DOHH2 (cell line): ENCODE measurements around the gene CNTNAP2.

Experiments
- H3F3A ChIP-seq: fragments of 200-600 bp; sonication (generic), shearing (Covaris generic); 2 replicates; pipeline ENCODE4 v1.6.0; 2016; ENCODE audit warnings: antibody characterized with exemption, mild to moderate bottlenecking; ENCODE audit not compliant: control insufficient read depth, insufficient read depth
- H3K27ac ChIP-seq: fragments of 200-600 bp; sonication (generic); 2 replicates; pipeline ENCODE4 v1.5.1; 2014; ENCODE audit warnings: low read depth, mild to moderate bottlenecking, low read length, moderate library complexity
- H3K27me3 ChIP-seq: fragments of 200-600 bp; sonication (generic); 2 replicates; pipeline ENCODE4 v1.6.1; 2014; ENCODE audit warnings: mild to moderate bottlenecking, low read length, mixed read lengths; ENCODE audit not compliant: control insufficient read depth
- H3K36me3 ChIP-seq: fragments of 200-600 bp; sonication (generic); 2 replicates; pipeline ENCODE4 v1.6.1; 2014; ENCODE audit warnings: mild to moderate bottlenecking, low read length, moderate library complexity, mixed read lengths; ENCODE audit not compliant: control insufficient read depth
- H3K4me1 ChIP-seq: fragments of 200-600 bp; sonication (generic); 2 replicates; pipeline ENCODE4 v1.6.1; 2014; ENCODE audit warnings: mild to moderate bottlenecking, low read length, mixed read lengths; ENCODE audit not compliant: control insufficient read depth
- H3K4me2 ChIP-seq: fragments of 200-600 bp; sonication (generic); 2 replicates; pipeline ENCODE4 v1.6.0; 2014; ENCODE audit warnings: mild to moderate bottlenecking, low read length, moderate library complexity
- H3K4me3 ChIP-seq: fragments of 200-600 bp; sonication (generic); 2 replicates; pipeline ENCODE4 v1.5.1; 2014; ENCODE audit warnings: mild to moderate bottlenecking, low read length, mixed read lengths
- H3K79me2 ChIP-seq: fragments of 200-600 bp; sonication (generic); 2 replicates; pipeline ENCODE4 v1.6.1; 2014; ENCODE audit warnings: mild to moderate bottlenecking, low read length, mixed read lengths; ENCODE audit not compliant: control insufficient read depth
- H3K9me2 ChIP-seq: fragments of 200-600 bp; sonication (generic); replicated peaks from 2 replicates; pipeline ENCODE4 v1.6.1; 2014; ENCODE audit warnings: mild to moderate bottlenecking, low read length, mixed read lengths; ENCODE audit not compliant: control insufficient read depth
- H3K9me3 ChIP-seq: fragments of 200-600 bp; sonication (generic); 2 replicates; pipeline ENCODE4 v1.6.1; 2014; ENCODE audit warnings: antibody characterized with exemption, low read length, mixed read lengths; ENCODE audit not compliant: control insufficient read depth, insufficient read depth
- H4K20me1 ChIP-seq: fragments of 200-600 bp; sonication (generic); 2 replicates; pipeline ENCODE4 v1.6.0; 2014; ENCODE audit warnings: low read depth, mild to moderate bottlenecking, antibody characterized with exemption, low read length, moderate library complexity; ENCODE audit not compliant: control insufficient read depth, insufficient read depth
- EZH2phosphoT487 ChIP-seq: fragments of 200-600 bp; sonication (generic); IDR thresholded peaks from 2 replicates; pipeline ENCODE4 v1.6.1; 2017; ENCODE audit warnings: borderline replicate concordance, mild to moderate bottlenecking, antibody characterized with exemption, low read length, moderate library complexity, mixed read lengths
- TF ChIP-seq, protein P1 (sequence below): fragments of 200-600 bp; sonication (generic); IDR thresholded peaks from one replicate; pipeline ENCODE4 v1.5.1; 2014; ENCODE audit warnings: antibody characterized with exemption, mild to moderate bottlenecking, low read depth, low read length; ENCODE audit not compliant: poor library complexity, severe bottlenecking

The CNTNAP2 gene

DNA sequence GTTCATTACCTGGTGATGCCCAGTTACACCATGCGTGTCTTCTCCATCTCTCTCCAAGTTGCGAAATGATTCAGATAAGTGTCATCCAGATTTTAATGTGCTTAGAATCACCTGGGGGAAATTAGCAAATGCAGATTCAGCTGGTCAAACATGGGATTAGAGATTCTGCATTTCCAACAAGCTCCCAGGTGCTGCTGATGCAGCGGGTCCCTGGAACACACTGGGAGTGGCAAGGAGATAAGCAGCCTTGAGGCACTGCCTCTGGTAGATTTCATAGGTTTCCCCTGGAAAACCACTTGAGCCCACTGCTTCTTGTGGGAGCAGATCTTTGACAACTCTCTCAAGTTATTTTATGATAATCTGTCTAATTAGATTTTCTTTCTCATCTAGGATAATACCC is 2278.0 kb downstream of the CNTNAP2 start:
- no peak overlapping the region for H3K4me2 ChIP-seq
- no peaks in the 10 kb centered on the region for H3K9me3 ChIP-seq
- H3K4me3 ChIP-seq: no peak overlapping the region
- no peaks in the 10 kb centered on the region for H3K9me2 ChIP-seq
- no peaks in the 10 kb centered on the region for H3K36me3 ChIP-seq
- no peaks in the 10 kb centered on the region for H3F3A ChIP-seq
- no peaks in the 10 kb centered on the region for H3K79me2 ChIP-seq
- H3K4me1 ChIP-seq: no peaks in the 10 kb centered on the region
- TF ChIP-seq EZH2phosphoT487: no peak
- TF ChIP-seq, protein P1, sequence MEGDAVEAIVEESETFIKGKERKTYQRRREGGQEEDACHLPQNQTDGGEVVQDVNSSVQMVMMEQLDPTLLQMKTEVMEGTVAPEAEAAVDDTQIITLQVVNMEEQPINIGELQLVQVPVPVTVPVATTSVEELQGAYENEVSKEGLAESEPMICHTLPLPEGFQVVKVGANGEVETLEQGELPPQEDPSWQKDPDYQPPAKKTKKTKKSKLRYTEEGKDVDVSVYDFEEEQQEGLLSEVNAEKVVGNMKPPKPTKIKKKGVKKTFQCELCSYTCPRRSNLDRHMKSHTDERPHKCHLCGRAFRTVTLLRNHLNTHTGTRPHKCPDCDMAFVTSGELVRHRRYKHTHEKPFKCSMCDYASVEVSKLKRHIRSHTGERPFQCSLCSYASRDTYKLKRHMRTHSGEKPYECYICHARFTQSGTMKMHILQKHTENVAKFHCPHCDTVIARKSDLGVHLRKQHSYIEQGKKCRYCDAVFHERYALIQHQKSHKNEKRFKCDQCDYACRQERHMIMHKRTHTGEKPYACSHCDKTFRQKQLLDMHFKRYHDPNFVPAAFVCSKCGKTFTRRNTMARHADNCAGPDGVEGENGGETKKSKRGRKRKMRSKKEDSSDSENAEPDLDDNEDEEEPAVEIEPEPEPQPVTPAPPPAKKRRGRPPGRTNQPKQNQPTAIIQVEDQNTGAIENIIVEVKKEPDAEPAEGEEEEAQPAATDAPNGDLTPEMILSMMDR: no peak
- H3K27me3 ChIP-seq: peaks cover 11% of the 10 kb centered on the region; the same call in 1 of the 2 replicates
- no peak overlapping the region for H3K27ac ChIP-seq
- H4K20me1 ChIP-seq: no peaks in the 10 kb centered on the region

DNA sequence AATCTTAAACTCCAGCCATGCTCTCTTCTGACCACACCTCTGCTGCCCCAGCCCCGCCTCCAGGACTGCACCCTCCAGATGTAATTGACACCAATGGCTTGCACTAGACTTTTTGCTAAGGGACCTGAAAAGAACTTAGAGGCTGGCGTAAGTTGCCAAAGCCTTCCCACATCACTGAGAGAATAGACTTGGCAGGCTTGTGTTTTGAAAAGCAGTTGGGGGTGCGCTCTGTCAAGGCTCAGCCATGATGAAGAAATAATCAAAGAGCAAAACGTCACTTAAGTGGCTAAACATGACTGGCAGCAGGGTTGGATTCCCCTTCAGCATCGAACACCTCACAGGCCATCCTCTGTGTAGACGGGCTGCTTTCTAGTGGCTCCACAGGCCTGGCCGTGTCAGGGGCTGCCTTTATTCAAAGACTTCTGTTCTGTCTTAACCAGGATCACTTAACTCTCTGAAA is 2278.8 kb downstream of the CNTNAP2 start:
- H3F3A ChIP-seq: no peaks in the 10 kb centered on the region
- TF ChIP-seq, protein P1: no peak
- TF ChIP-seq EZH2phosphoT487: no peak
- no peaks in the 10 kb centered on the region for H3K36me3 ChIP-seq
- H3K27ac ChIP-seq: no peak overlapping the region
- no peaks in the 10 kb centered on the region for H3K9me3 ChIP-seq
- H3K4me2 ChIP-seq: no peak overlapping the region
- H3K9me2 ChIP-seq: no peaks in the 10 kb centered on the region
- no peak overlapping the region for H3K4me3 ChIP-seq
- no peaks in the 10 kb centered on the region for H4K20me1 ChIP-seq
- peaks cover 17% of the 10 kb centered on the region; the same call in 1 of the 2 replicates for H3K27me3 ChIP-seq
- H3K79me2 ChIP-seq: no peaks in the 10 kb centered on the region
- no peaks in the 10 kb centered on the region for H3K4me1 ChIP-seq

DNA sequence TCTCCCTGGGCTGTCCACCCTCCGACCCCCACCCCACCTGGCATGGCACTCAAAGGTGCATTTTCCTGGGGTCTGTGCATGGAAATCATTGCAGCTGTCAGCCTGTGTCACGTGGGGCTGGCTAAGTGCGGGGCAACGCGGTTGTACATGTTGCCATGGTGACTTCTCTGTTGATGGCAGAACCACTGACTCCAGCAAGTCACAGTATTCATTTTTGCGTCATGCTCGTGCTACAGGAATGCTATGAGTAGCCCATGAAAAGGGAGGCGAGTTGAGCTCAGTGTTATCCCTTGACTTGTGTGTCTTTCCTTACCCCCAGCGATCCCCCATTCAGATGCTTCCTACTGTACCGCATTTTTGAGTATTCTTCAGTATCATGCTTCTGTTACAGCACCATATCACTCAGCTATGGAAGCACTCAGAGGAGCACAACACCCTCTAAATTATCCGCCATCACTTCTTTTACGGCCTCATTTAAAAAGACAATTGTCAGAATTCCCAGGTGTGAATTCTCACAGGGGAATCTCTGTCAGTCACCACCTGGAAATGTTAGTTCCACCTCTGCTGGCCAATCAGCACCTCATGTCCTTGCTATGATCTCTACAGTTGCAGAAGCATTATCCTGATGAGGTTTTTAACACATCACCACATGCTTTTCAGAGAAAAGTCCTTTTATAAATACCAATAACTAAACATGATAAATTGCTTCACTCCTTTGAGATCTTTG is 2279.6 kb downstream of the CNTNAP2 start:
- H3K4me3 ChIP-seq: no peak overlapping the region
- H3K9me2 ChIP-seq: no peaks in the 10 kb centered on the region
- H3K36me3 ChIP-seq: no peaks in the 10 kb centered on the region
- H3K4me2 ChIP-seq: no peak overlapping the region
- H3K4me1 ChIP-seq: no peaks in the 10 kb centered on the region
- no peaks in the 10 kb centered on the region for H3K9me3 ChIP-seq
- no peaks in the 10 kb centered on the region for H3K79me2 ChIP-seq
- no peak overlapping the region for H3K27ac ChIP-seq
- peaks cover 21% of the 10 kb centered on the region; the same call in 1 of the 2 replicates for H3K27me3 ChIP-seq
- no peaks in the 10 kb centered on the region for H4K20me1 ChIP-seq
- H3F3A ChIP-seq: no peaks in the 10 kb centered on the region
- TF ChIP-seq, protein P1: no peak
